Progenitor cell of endocrine pancreas (in vitro differentiated cells): Measurements from ENCODE around the gene MTAP. TPM values are rescaled to one million over a fixed set of nuclear protein-coding genes. Genes with fewer than 3 reads are reported as not detected.

Experiments
- DNase-seq: peaks from one replicate; pipeline ENCODE4 v3.0.0; 2021; ENCODE audit warnings: low spot score; ENCODE audit not compliant: unreplicated experiment
- H3K27ac Mint-ChIP-seq: 2 replicates; pipeline ENCODE4 v1.8.0; 2021; ENCODE audit warnings: mild to moderate bottlenecking, moderate library complexity, mixed read lengths
- H3K27me3 Mint-ChIP-seq: 2 replicates; pipeline ENCODE4 v1.8.0; 2021; ENCODE audit warnings: mixed read lengths
- H3K36me3 Mint-ChIP-seq: 2 replicates; pipeline ENCODE4 v1.8.0; 2022; ENCODE audit warnings: mixed read lengths; ENCODE audit not compliant: insufficient read depth
- H3K4me1 Mint-ChIP-seq: 2 replicates; pipeline ENCODE4 v1.8.0; 2021; ENCODE audit warnings: low read depth, mixed read lengths
- H3K4me3 Mint-ChIP-seq: 2 replicates; pipeline ENCODE4 v1.8.0; 2021; ENCODE audit warnings: low read depth, mild to moderate bottlenecking, moderate library complexity, mixed read lengths
- H3K9me3 Mint-ChIP-seq: 2 replicates; pipeline ENCODE4 v1.8.0; 2021; ENCODE audit warnings: low read depth, mixed read lengths
- CTCF ChIP-seq: fragments of 200-600 bp; sonication (generic); IDR thresholded peaks from one replicate; pipeline ENCODE4 v1.5.0; 2021; ENCODE audit warnings: antibody characterized with exemption, mild to moderate bottlenecking; ENCODE audit not compliant: unreplicated experiment
- total RNA-seq: library from RNA; stranded (reverse); gene quantifications from 2 replicates; pipeline ENCODE4 v1.2.1, GENCODE V29; 2021

Gene MTAP
- total RNA-seq, 1 donor from 2014 or later = 73.4 TPM

DNA sequence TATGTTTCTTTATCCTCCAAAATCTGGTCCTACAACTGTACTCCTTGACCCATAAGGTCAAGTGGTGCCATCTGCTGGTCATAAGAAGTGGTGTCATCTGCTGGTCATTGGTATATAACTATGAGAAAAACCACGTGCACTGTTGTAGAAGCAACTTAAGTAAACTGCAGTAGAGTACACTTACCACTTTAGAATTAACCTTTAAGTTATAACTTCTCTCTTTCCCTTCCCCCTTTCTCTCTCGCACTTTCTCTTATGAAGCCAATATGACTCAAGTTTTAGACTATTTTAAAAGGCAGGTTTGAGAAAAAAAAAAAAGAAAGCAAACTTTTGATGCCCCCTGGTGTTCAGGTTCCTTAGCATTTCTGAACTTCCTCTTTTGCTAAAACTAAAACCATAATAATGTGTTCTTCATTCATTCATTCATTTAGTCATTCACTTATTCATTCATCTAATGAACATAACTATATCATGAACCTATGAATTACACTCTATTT is 12.8 kb upstream of the MTAP start:
- no peaks in the 10 kb centered on the region for H3K36me3 Mint-ChIP-seq

DNA sequence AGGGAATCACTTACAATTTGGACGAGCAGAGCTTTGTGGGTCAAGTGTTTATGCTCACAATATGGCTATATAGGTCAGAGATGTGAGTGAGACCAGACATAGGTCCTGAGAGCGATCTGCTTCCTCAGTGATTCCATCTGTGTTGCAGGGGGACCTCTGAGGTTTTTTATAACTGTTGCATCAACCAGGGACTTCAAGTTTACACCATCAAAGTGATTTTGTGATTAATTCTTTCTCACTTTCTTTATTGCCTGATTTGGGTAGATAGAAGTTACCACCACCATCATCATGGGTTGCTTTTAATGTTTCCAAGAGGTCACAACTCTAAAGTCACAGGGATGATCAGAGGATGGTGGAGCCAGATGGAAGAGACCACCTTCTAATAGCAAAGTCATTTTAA is 7.0 kb upstream of the MTAP start:
- Mint-ChIP-seq H3K27ac (no peak overlapping the region), H3K4me1 (no peaks in the 10 kb centered on the region), H3K36me3 (no peaks in the 10 kb centered on the region), H3K9me3 (no peaks in the 10 kb centered on the region), H3K27me3 (peaks cover 24% of the 10 kb centered on the region), H3K4me3 (no peak overlapping the region)
- TF ChIP-seq CTCF = no peak
- no peak for DNase-seq

More for the DNA sequence above, 12.8 kb upstream of the MTAP start:
- peak; percentile 86 for TF ChIP-seq CTCF
- H3K4me1 Mint-ChIP-seq = peaks cover 14% of the 10 kb centered on the region
- no peaks in the 10 kb centered on the region for H3K9me3 Mint-ChIP-seq
- H3K27me3 Mint-ChIP-seq = no peaks in the 10 kb centered on the region
- no peak for DNase-seq
- H3K4me3 Mint-ChIP-seq = peak overlapping the region; percentile 28
- H3K27ac Mint-ChIP-seq = peak overlapping the region; percentile 46

DNA sequence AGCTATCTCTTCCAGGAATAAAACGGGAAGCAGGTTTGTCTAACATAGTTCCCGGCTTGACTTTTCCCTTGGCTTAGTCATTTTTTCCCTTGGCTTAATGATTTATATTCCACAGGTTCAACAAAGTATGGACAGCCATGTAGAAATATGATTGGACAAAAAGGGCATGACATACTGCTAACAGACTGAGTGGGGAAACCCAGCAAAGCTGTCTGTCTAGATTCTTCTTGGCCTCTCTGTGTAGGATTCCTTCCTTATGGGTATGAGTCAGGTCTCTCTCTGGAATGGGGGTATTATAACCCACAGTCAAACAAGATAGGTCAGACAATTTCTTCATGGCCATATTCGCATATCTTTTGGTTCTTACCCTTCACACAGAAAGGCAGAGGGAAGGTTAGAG is 5.7 kb upstream of the MTAP start:
- peaks cover 2% of the 10 kb centered on the region for H3K4me1 Mint-ChIP-seq
- no peak for DNase-seq
- no peak overlapping the region for H3K4me3 Mint-ChIP-seq
- H3K27me3 Mint-ChIP-seq = peaks cover 24% of the 10 kb centered on the region
- TF ChIP-seq CTCF = no peak
- no peaks in the 10 kb centered on the region for H3K36me3 Mint-ChIP-seq
- no peak overlapping the region for H3K27ac Mint-ChIP-seq
- H3K9me3 Mint-ChIP-seq = no peaks in the 10 kb centered on the region

DNA sequence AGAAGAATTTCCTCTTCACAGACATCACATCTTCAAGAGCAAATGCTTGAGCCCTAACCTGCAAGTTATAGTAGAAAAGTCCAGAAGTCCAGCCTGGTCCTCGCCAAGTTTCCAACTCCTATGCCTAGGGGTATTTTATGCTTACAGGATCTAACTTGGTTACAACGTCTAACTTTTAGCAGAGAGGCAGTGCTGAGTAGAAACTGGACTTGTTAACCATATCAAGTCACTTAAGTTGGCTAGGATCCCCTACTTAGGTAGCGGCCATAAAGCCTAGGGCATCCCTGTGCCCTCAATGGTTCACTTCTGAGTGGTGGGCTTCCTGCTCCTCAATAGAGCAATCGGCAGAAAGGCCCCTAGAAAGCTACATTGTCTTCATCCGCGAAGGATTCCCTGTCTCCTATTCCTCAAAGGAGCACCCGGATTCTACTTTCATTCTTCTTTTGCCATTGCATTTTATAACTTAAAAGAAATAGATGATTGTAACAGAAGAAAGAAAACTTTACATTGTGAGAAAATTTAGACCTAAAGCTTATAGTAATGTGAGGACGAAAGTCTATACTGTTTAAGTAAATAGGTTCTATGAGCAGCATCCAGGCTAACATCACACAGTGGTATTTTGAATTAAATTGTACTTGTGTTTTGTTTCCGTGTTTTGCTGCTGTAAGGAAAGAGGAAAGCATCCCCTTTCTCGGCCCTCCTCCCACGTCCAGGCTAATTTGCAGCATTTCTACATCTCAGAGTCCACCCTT is 1.3 kb upstream of the MTAP start:
- Mint-ChIP-seq H3K9me3 (no peaks in the 10 kb centered on the region), H3K36me3 (peaks cover 3% of the 10 kb centered on the region), H3K27ac (peak overlapping the region; percentile 97), H3K27me3 (peaks cover 18% of the 10 kb centered on the region), H3K4me1 (peaks cover 23% of the 10 kb centered on the region), H3K4me3 (peak overlapping the region; percentile 99)
- no peak for TF ChIP-seq CTCF
- DNase-seq = no peak

DNA sequence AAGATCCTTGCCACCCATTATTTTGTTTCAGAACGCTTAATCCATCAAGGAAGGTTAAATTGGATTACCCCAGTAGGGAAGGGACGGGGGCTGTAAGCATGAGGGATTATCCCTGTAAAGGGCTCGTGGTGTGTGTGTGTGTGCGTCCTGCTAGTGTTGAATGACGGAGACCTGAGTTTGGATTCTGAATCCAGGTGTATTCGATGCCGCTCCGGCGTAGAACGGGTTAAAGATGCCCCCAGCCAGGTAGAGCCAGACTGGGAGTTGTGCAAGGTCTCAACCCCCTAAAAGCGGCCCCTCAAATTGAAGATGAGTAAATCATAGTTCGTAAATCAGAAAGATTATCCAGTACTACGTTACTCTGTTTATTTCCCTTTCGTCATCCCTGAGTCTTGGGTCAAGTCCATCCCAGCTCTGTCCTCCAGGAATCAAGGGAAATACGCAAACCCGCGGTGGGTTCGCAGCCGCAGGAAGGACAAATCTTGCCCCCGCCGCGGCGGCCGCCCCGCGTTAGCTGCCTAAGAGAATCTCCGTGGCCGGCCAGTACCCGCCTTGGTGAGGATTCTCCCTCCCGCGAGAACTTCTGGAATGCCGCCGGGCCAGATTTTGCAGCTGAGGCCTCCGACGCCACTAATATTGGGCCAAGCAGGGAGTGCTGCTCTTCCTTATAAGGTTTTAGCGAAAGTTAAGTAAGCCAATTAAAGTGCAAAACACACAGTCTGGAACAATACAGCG is 586 bp upstream of the MTAP start:
- H3K27ac Mint-ChIP-seq = peak overlapping the region; percentile 97
- peak; percentile 61 for DNase-seq
- peaks cover 4% of the 10 kb centered on the region for H3K36me3 Mint-ChIP-seq
- H3K9me3 Mint-ChIP-seq = no peaks in the 10 kb centered on the region
- no peak for TF ChIP-seq CTCF
- H3K4me1 Mint-ChIP-seq = peaks cover 27% of the 10 kb centered on the region
- peak overlapping the region; percentile 99 for H3K4me3 Mint-ChIP-seq
- peaks cover 14% of the 10 kb centered on the region for H3K27me3 Mint-ChIP-seq
